ENCODE results near the gene CAMK1.

DNA sequence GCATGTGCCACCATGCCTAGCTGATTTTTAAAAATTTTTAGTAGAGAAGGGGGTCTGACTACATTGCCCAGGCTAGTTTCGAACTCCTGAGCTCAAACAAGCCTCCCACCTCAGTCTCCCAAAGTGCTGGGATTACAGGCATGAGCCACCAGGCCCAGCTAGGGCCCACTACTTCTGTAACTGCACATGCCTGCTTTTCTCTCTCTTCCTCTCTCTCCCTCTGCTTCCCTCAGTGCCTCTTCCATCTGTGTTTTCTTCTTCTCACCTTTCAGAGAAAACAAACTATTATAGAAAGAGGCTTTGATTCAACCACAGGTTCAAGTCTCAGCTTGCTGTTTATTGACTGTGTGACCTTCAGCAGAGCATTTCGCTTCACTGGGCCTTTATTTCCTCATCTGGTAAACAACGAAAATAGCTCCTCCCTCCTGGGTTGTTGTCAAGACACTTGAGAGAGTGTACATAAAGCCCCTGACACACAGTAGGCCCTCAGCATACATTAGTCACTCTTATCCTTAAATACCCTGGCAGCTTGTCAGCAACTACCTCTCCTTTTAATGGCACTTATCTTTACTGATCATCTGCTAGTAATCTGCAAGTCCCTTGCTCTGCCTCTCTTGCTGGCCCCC lies 12.3 kb upstream of the CAMK1 start:
- TF ChIP-seq POLR2A (IDR thresholded peaks at IDR 0.05) (no peak), EP300 (IDR thresholded peaks at IDR 0.05) (no peak)
- TF ChIP-seq, protein P1, sequence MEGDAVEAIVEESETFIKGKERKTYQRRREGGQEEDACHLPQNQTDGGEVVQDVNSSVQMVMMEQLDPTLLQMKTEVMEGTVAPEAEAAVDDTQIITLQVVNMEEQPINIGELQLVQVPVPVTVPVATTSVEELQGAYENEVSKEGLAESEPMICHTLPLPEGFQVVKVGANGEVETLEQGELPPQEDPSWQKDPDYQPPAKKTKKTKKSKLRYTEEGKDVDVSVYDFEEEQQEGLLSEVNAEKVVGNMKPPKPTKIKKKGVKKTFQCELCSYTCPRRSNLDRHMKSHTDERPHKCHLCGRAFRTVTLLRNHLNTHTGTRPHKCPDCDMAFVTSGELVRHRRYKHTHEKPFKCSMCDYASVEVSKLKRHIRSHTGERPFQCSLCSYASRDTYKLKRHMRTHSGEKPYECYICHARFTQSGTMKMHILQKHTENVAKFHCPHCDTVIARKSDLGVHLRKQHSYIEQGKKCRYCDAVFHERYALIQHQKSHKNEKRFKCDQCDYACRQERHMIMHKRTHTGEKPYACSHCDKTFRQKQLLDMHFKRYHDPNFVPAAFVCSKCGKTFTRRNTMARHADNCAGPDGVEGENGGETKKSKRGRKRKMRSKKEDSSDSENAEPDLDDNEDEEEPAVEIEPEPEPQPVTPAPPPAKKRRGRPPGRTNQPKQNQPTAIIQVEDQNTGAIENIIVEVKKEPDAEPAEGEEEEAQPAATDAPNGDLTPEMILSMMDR (IDR thresholded peaks at IDR 0.05): no peak
